HEK293T (cell line): ENCODE data around the gene ZNF536.

Source experiments
- ARNT ChIP-seq: fragments of 450-650 bp; IDR thresholded peaks from 2 replicates; pipeline ENCODE4 v1.6.1; 2017; ENCODE audit warnings: mild to moderate bottlenecking
- BHLHE40 ChIP-seq: fragments of 450-650 bp; IDR thresholded peaks from 2 replicates; pipeline ENCODE4 v1.6.1; 2016; ENCODE audit warnings: mild to moderate bottlenecking, moderate library complexity, borderline replicate concordance
- CTBP1 ChIP-seq: fragments of 450-650 bp; IDR thresholded peaks from 2 replicates; pipeline ENCODE4 v1.6.1; 2016; ENCODE audit warnings: borderline replicate concordance
- ELF4 ChIP-seq: fragments of 450-650 bp; IDR thresholded peaks from 2 replicates; pipeline ENCODE4 v1.6.1; 2017; ENCODE audit warnings: antibody characterized with exemption
- FOXK2 ChIP-seq: fragments of 450-650 bp; IDR thresholded peaks from 2 replicates; pipeline ENCODE4 v1.6.1; 2016; ENCODE audit warnings: mild to moderate bottlenecking
- HDGF ChIP-seq: fragments of 450-650 bp; IDR thresholded peaks from 2 replicates; pipeline ENCODE4 v1.6.1; 2017; ENCODE audit warnings: antibody characterized with exemption, borderline replicate concordance
- L3MBTL2 ChIP-seq: fragments of 450-650 bp; conservative IDR thresholded peaks from 2 replicates; pipeline ENCODE4 v1.6.1; 2016; ENCODE audit warnings: mild to moderate bottlenecking
- NFRKB ChIP-seq: fragments of 450-650 bp; IDR thresholded peaks from 2 replicates; pipeline ENCODE4 v1.6.1; 2016; ENCODE audit warnings: mild to moderate bottlenecking, moderate library complexity
- SP1 ChIP-seq: fragments of 450-650 bp; IDR thresholded peaks from 2 replicates; pipeline ENCODE4 v1.6.1; 2017
- TARDBP ChIP-seq: fragments of 450-650 bp; IDR thresholded peaks from 2 replicates; pipeline ENCODE4 v1.6.1; 2016
- TF ChIP-seq, protein P1 (sequence below): fragments of 450-650 bp; IDR thresholded peaks from 2 replicates; pipeline ENCODE4 v1.6.1; 2016

DNA sequence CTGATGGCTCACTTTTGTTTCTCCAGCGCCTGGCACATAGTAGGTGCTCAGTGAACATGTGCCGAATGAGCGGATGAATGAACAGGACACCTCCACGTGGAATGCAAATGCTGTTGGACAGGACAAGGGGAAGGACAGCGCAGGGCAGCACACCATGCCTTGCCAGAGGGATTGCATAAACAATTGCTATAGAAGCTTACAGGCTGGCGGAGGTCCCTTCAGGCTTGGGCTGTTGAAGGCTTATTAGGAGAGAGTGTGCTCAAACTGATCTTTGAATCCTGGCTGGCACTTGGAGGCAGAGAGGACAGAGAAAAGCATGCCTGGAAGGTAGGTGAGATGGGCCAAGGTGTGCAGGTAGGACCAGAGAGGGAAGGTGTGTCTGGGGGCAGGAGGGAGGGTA lies 35.9 kb upstream of the ZNF536 start:
- TF ChIP-seq TARDBP (no peak), L3MBTL2 (no peak), CTBP1 (no peak), BHLHE40 (no peak), FOXK2 (no peak), HDGF (no peak), ARNT (no peak), SP1 (no peak), NFRKB (no peak), ELF4 (no peak)
- TF ChIP-seq, protein P1, sequence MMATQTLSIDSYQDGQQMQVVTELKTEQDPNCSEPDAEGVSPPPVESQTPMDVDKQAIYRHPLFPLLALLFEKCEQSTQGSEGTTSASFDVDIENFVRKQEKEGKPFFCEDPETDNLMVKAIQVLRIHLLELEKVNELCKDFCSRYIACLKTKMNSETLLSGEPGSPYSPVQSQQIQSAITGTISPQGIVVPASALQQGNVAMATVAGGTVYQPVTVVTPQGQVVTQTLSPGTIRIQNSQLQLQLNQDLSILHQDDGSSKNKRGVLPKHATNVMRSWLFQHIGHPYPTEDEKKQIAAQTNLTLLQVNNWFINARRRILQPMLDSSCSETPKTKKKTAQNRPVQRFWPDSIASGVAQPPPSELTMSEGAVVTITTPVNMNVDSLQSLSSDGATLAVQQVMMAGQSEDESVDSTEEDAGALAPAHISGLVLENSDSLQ: no peak
